ENCODE measurements around the gene FGF8.

FGF8 gene

GRCh38 chr10:101773923-101774588 lies 1.9 kb downstream of the FGF8 start:
- Histone ChIP-seq H3K23ac (ENCODE audit: low read length in 2 of 2) (peak overlapping the region in 1 of 2 experiments; percentile 61), H3K27me3 (ENCODE audit: control insufficient read depth in 1 of 2, insufficient read depth in 1 of 2, low read length in 2 of 2) (peaks cover 78 to 86% of the 10 kb centered on the region in 2 experiments), H2BK12ac (ENCODE audit: low read length in 2 of 2) (no peak overlapping the region), H3K27ac (ENCODE audit: low read length, poor library complexity, severe bottlenecking) (no peak overlapping the region), H3K14ac (ENCODE audit: low read length in 2 of 2) (no peak overlapping the region), H2AK5ac (ENCODE audit: low read length, severe bottlenecking) (no peak overlapping the region), H2BK120ac (ENCODE audit: low read depth, low read length) (no peak overlapping the region), H4K91ac (ENCODE audit: low read length) (no peak overlapping the region), H3K4me3 (ENCODE audit: insufficient read depth in 1 of 2, low read depth in 1 of 2, low read length in 2 of 2) (no peak overlapping the region), H3K18ac (ENCODE audit: low read depth in 1 of 2, low read length in 2 of 2) (no peak overlapping the region), H3K9ac (ENCODE audit: low read length) (no peak overlapping the region), H2AFZ (ENCODE audit: low read depth, low read length) (no peak overlapping the region), H3K9me3 (ENCODE audit: control insufficient read depth, low read length) (no peaks in the 10 kb centered on the region), H3K4me2 (ENCODE audit: low read length, poor library complexity, severe bottlenecking) (no peak overlapping the region), H3K79me1 (replicated peaks; ENCODE audit: low read length, poor library complexity, severe bottlenecking) (no peaks in the 10 kb centered on the region), H4K8ac (ENCODE audit: low read length) (no peak overlapping the region), H3K36me3 (ENCODE audit: control insufficient read depth in 1 of 2, insufficient read depth in 2 of 2, low read depth in 1 of 2, low read length in 2 of 2) (peaks cover 0 to 19% of the 10 kb centered on the region in 2 experiments), H3K4me1 (ENCODE audit: control insufficient read depth, insufficient read depth, low read depth, low read length) (peaks cover 21% of the 10 kb centered on the region), H3K4ac (ENCODE audit: low read depth in 1 of 2, low read length in 2 of 2) (no peak overlapping the region), H2BK15ac (ENCODE audit: low read depth, poor library complexity, severe bottlenecking) (no peak overlapping the region), H2BK5ac (ENCODE audit: low read depth, low read length, poor library complexity, severe bottlenecking) (no peak overlapping the region)
- no peak for DNase-seq
- WGBS, result 42% methylated on average over 9 of the region's 13 CpGs

DNA sequence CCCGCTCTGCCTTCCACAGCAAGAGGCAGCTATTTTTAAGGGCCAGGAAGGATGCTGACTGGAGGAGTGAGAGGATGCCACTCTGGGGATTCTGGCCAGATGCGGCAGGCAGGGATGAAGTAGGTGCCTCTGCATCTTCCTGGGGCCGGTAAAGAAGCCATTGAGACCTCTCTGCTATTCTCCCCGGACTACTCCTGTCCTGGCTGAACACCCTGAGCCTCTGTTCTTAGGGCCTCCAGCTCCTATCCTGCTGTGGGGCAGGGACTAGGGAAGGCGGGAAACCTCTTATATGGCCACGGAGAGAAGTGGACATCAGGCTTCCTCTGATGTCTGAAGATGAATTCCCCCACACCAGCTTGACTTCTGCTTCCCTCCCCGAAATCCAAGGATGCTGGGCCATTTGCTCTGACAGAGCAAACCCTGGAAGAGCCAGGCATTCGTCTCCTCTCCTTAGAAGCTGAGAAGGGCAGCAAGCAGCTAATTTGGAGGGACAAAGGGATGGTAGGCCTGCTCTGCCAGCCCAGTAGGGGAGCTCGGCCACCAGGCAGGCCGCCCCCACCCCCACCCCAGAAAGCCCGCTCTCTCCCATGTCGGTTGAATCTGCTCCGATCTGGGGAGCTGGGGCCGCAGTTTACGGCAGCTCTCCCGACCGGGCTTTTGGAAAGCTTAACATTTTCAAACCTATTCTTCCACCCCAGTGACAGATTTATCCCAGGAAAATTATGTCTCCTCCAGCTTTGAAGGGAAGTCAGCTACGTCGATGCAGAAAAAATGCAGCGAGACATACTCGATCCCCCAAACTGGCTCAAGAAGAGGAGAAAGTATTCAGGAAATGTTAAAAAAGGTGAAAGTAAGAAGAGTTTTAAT lies 2.8 kb downstream of the FGF8 start:
- no peak overlapping the region for H2BK5ac ChIP-seq (ENCODE audit: low read depth, low read length, poor library complexity, severe bottlenecking)
- peaks cover 16% of the 10 kb centered on the region for H3K4me1 ChIP-seq (ENCODE audit: control insufficient read depth, insufficient read depth, low read depth, low read length)
- no peak overlapping the region for H2BK12ac ChIP-seq (ENCODE audit: low read length in 2 of 2)
- no peak overlapping the region for H2BK15ac ChIP-seq (ENCODE audit: low read depth, poor library complexity, severe bottlenecking)
- peaks cover 78 to 86% of the 10 kb centered on the region in 2 experiments for H3K27me3 ChIP-seq (ENCODE audit: control insufficient read depth in 1 of 2, insufficient read depth in 1 of 2, low read length in 2 of 2)
- no peak overlapping the region for H4K8ac ChIP-seq (ENCODE audit: low read length)
- H3K36me3 ChIP-seq (ENCODE audit: control insufficient read depth in 1 of 2, insufficient read depth in 2 of 2, low read depth in 1 of 2, low read length in 2 of 2), result peaks cover 0 to 18% of the 10 kb centered on the region in 2 experiments
- peak overlapping the region in 1 of 2 experiments; percentile 31 for H3K14ac ChIP-seq (ENCODE audit: low read length in 2 of 2)
- H3K4ac ChIP-seq (ENCODE audit: low read depth in 1 of 2, low read length in 2 of 2), result no peak overlapping the region
- no peaks in the 10 kb centered on the region for H3K9me3 ChIP-seq (ENCODE audit: control insufficient read depth, low read length)
- no peaks in the 10 kb centered on the region for H3K79me1 ChIP-seq (replicated peaks; ENCODE audit: low read length, poor library complexity, severe bottlenecking)
- 41% methylated on average over 20 of the region's 21 CpGs for WGBS
- no peak for DNase-seq
- no peak overlapping the region for H3K4me3 ChIP-seq (ENCODE audit: insufficient read depth in 1 of 2, low read depth in 1 of 2, low read length in 2 of 2)
- no peak overlapping the region for H2BK120ac ChIP-seq (ENCODE audit: low read depth, low read length)
- no peak overlapping the region for H3K18ac ChIP-seq (ENCODE audit: low read depth in 1 of 2, low read length in 2 of 2)
- no peak overlapping the region for H3K4me2 ChIP-seq (ENCODE audit: low read length, poor library complexity, severe bottlenecking)
- no peak overlapping the region for H2AK5ac ChIP-seq (ENCODE audit: low read length, severe bottlenecking)
- H4K91ac ChIP-seq (ENCODE audit: low read length), result no peak overlapping the region
- H3K9ac ChIP-seq (ENCODE audit: low read length), result no peak overlapping the region
- H3K23ac ChIP-seq (ENCODE audit: low read length in 2 of 2), result no peak overlapping the region
- no peak overlapping the region for H3K27ac ChIP-seq (ENCODE audit: low read length, poor library complexity, severe bottlenecking)
- no peak overlapping the region for H2AFZ ChIP-seq (ENCODE audit: low read depth, low read length)

GRCh38 chr10:101772017-101772894 lies 3.7 kb downstream of the FGF8 start:
- no peaks in the 10 kb centered on the region for H3K79me1 ChIP-seq (replicated peaks; ENCODE audit: low read length, poor library complexity, severe bottlenecking)
- no peak overlapping the region for H2BK5ac ChIP-seq (ENCODE audit: low read depth, low read length, poor library complexity, severe bottlenecking)
- no peak overlapping the region for H3K4ac ChIP-seq (ENCODE audit: low read depth in 1 of 2, low read length in 2 of 2)
- H3K9me3 ChIP-seq (ENCODE audit: control insufficient read depth, low read length), result no peaks in the 10 kb centered on the region
- WGBS, result 89% methylated on average over 6 of the region's 6 CpGs
- H2AK5ac ChIP-seq (ENCODE audit: low read length, severe bottlenecking), result no peak overlapping the region
- no peak overlapping the region for H3K18ac ChIP-seq (ENCODE audit: low read depth in 1 of 2, low read length in 2 of 2)
- no peak overlapping the region for H2BK120ac ChIP-seq (ENCODE audit: low read depth, low read length)
- H2AFZ ChIP-seq (ENCODE audit: low read depth, low read length), result no peak overlapping the region
- H3K14ac ChIP-seq (ENCODE audit: low read length in 2 of 2), result peak overlapping the region in 1 of 2 experiments; percentile 31
- H3K4me2 ChIP-seq (ENCODE audit: low read length, poor library complexity, severe bottlenecking), result no peak overlapping the region
- H4K91ac ChIP-seq (ENCODE audit: low read length), result no peak overlapping the region
- H3K27me3 ChIP-seq (ENCODE audit: control insufficient read depth in 1 of 2, insufficient read depth in 1 of 2, low read length in 2 of 2), result peaks cover 81 to 86% of the 10 kb centered on the region in 2 experiments
- no peak for DNase-seq
- H2BK15ac ChIP-seq (ENCODE audit: low read depth, poor library complexity, severe bottlenecking), result no peak overlapping the region
- no peak overlapping the region for H3K27ac ChIP-seq (ENCODE audit: low read length, poor library complexity, severe bottlenecking)
- no peak overlapping the region for H3K9ac ChIP-seq (ENCODE audit: low read length)
- H4K8ac ChIP-seq (ENCODE audit: low read length), result no peak overlapping the region
- peaks cover 16% of the 10 kb centered on the region for H3K4me1 ChIP-seq (ENCODE audit: control insufficient read depth, insufficient read depth, low read depth, low read length)
- H2BK12ac ChIP-seq (ENCODE audit: low read length in 2 of 2), result no peak overlapping the region
- peaks cover 0 to 12% of the 10 kb centered on the region in 2 experiments for H3K36me3 ChIP-seq (ENCODE audit: control insufficient read depth in 1 of 2, insufficient read depth in 2 of 2, low read depth in 1 of 2, low read length in 2 of 2)
- no peak overlapping the region for H3K23ac ChIP-seq (ENCODE audit: low read length in 2 of 2)
- H3K4me3 ChIP-seq (ENCODE audit: insufficient read depth in 1 of 2, low read depth in 1 of 2, low read length in 2 of 2), result no peak overlapping the region
